Measurements from ENCODE around the gene SYP. TPM values are rescaled to one million over a fixed set of nuclear protein-coding genes. Genes with fewer than 3 reads are reported as not detected.

SYP gene
- total RNA-seq, 1 donor from 2014 or later: under 0.01 TPM

DNA sequence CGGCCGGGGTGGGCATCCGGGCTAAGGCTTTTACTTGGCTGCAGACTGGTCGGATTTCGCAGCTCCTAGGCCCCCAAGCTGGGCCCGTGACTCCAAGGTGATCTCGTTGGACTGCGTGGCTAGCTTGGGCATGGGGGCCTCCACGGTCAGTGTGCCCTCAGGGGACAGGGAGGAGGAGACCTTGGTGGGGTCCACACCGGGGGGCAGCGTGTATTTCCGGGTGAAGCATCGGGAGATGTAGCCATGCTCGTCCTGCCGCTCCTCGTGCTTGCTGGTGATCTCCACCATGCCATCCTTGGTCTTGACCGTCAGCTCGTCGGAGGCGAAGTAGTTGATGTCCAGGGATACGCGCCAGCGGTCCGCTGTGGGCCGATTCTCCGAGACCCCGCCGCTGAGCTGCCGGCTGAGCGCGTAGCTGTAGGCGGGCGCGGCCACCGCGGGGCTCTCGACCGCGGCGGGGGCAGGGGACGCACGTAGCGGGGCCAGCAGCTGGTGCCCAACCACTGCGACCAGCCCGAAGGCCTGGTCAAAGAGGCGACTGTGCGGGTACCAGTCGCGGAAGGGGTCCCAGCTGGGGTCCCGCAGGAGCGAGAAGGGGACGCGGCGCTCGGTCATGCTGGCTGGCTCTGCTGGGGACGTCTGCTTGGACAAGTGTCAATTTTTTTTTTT, 34.0 kb upstream of the SYP start:
- Histone ChIP-seq H3K27me3 (ENCODE audit: control insufficient read depth, insufficient read depth, low read length) (no peaks in the 10 kb centered on the region), H3K4me3 (ENCODE audit: low read depth, low read length) (no peak overlapping the region), H3K36me3 (ENCODE audit: control insufficient read depth, insufficient read depth, low read length) (no peaks in the 10 kb centered on the region)
- TF ChIP-seq, protein P1, sequence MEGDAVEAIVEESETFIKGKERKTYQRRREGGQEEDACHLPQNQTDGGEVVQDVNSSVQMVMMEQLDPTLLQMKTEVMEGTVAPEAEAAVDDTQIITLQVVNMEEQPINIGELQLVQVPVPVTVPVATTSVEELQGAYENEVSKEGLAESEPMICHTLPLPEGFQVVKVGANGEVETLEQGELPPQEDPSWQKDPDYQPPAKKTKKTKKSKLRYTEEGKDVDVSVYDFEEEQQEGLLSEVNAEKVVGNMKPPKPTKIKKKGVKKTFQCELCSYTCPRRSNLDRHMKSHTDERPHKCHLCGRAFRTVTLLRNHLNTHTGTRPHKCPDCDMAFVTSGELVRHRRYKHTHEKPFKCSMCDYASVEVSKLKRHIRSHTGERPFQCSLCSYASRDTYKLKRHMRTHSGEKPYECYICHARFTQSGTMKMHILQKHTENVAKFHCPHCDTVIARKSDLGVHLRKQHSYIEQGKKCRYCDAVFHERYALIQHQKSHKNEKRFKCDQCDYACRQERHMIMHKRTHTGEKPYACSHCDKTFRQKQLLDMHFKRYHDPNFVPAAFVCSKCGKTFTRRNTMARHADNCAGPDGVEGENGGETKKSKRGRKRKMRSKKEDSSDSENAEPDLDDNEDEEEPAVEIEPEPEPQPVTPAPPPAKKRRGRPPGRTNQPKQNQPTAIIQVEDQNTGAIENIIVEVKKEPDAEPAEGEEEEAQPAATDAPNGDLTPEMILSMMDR (IDR thresholded peaks at IDR 0.05; ENCODE audit: insufficient read depth, low read length, severe bottlenecking): no peak
- no peak for FAIRE-seq
- no peak for DNase-seq (ENCODE audit: low read depth)

DNA sequence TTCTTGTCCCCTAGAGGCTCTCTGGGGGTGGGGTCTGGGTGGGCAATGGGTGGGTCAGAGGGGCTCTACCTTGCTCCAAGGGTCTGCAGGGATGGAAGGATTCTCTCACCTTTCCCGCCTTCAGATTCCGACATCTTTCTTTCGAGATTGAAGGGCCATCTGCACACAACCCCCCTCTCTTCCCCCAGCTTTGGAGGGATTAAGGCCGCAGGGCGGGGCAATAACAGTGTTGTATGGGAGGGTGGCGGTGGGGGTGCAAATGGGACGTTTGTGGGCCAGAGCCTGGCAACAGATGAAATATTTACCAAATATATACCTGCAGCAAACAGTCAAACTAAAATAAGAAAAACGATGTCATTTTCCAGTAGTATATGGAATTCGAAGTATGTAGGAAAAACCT, 33.2 kb upstream of the SYP start, which contains the start of gene CACNA1F:
Gene CACNA1F, minus strand, starts transcription at position 165 of the 400 bp plus-strand sequence. Its CDS starts 31 bp downstream, at position 134.
- no peaks in the 10 kb centered on the region for H3K27me3 ChIP-seq (ENCODE audit: control insufficient read depth, insufficient read depth, low read length)
- FAIRE-seq (no peak), DNase-seq (ENCODE audit: low read depth) (no peak)
- TF ChIP-seq, protein P1 (IDR thresholded peaks at IDR 0.05; ENCODE audit: insufficient read depth, low read length, severe bottlenecking): no peak
- H3K36me3 ChIP-seq (ENCODE audit: control insufficient read depth, insufficient read depth, low read length): no peaks in the 10 kb centered on the region
- H3K4me3 ChIP-seq (ENCODE audit: low read depth, low read length): no peak within 1 kb of the TSS

DNA sequence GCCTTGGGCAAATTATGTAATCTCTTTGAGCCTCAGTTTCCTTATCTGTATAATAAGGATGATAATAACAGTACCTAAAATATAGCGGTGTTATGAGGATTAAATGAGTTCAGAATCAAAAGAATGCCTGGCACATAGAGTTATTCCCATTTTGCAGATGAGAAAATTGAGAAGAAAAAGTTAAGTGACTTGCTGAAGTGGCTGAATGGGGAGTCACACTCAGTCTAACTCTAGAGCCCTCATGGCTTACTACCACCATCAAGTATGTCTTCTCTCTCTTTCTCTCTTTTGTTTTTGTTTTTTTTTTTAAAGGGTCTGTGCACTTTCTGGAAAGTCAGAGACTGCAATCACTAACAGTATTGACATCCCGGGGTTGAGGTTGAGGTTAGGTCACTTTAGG, 32.5 kb upstream of the SYP start:
- no peaks in the 10 kb centered on the region for H3K27me3 ChIP-seq (ENCODE audit: control insufficient read depth, insufficient read depth, low read length)
- FAIRE-seq: no peak
- TF ChIP-seq, protein P1 (IDR thresholded peaks at IDR 0.05; ENCODE audit: insufficient read depth, low read length, severe bottlenecking): no peak

DNA sequence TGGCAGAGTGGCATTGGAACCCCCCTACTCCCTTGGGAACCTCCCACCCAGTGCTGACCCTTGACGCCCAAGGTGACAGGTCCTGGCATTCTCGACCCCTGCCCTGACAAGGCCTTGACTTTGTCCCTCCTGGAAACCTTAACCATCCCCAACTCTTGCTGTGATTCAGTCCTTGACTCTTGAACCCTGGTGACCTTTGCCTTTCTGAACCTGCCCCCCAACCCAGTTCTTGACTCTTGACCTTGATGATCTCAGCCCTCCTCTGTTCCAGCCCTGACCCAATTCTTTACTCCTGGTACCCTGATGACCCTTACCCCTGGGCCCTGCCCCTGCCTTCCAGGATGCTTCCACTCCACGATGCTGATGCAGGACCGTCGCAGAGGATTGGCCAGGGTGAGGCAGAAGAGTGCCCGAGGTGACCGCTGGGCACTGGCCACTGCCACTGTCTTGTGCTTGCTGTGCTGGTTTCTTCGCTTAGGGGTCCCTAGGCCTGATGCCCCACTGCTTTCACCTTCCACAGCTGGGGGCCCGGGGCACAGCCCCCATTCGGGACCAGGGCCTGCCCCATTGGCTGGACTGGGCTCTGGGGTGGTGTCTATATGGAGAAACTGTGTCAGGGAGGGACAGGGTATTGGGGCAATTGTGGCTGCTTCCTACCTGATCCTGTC, 31.5 kb upstream of the SYP start:
- no peak for DNase-seq (ENCODE audit: low read depth)
- no peaks in the 10 kb centered on the region for H3K27me3 ChIP-seq (ENCODE audit: control insufficient read depth, insufficient read depth, low read length)
- TF ChIP-seq, protein P1 (IDR thresholded peaks at IDR 0.05; ENCODE audit: insufficient read depth, low read length, severe bottlenecking): no peak
- H3K4me3 ChIP-seq (ENCODE audit: low read depth, low read length): no peak overlapping the region
- no peaks in the 10 kb centered on the region for H3K36me3 ChIP-seq (ENCODE audit: control insufficient read depth, insufficient read depth, low read length)
- FAIRE-seq: no peak

More for the DNA sequence above, 32.5 kb upstream of the SYP start:
- no peaks in the 10 kb centered on the region for H3K36me3 ChIP-seq (ENCODE audit: control insufficient read depth, insufficient read depth, low read length)
- no peak for DNase-seq (ENCODE audit: low read depth)
- H3K4me3 ChIP-seq (ENCODE audit: low read depth, low read length): no peak overlapping the region

DNA sequence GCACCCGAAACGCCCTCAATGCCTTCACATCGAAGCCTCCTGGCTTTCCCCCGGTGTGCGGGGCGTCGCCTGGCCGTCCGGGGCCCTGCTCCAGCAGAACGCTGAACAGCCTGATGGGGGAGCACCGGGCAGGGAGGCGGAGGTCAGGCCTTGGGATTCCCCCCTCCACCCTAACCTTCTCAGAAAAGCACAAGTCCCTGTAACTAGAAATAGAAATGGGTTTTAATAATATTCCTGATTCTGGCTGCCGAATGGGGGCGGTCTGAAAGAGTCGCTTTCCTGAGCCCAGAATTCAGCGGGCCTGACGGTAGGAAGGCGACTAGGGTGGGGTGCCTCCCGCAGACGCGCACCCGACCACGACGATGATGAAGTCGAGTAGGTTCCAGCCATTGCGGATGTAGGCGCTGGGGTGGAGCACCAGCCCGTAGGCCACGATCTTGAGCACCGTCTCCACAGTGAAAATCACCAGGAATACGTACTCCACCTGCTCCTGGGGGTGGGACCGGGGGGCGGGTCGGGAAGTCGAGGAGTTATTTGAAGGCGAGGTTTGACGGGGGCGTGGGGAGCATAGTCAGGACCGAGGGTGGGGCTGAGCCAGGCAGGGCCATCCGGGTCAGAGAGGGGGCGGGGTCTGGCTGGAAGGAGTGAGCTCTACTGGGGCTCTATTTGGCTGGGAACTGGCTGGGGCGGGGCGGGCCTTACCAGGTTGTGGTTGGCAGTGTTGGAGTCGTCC, 30.7 kb upstream of the SYP start:
- H3K27me3 ChIP-seq (ENCODE audit: control insufficient read depth, insufficient read depth, low read length): no peaks in the 10 kb centered on the region
- H3K36me3 ChIP-seq (ENCODE audit: control insufficient read depth, insufficient read depth, low read length): no peaks in the 10 kb centered on the region
- FAIRE-seq (no peak), DNase-seq (ENCODE audit: low read depth) (peak; percentile 49)
- TF ChIP-seq, protein P1 (IDR thresholded peaks at IDR 0.05; ENCODE audit: insufficient read depth, low read length, severe bottlenecking): peak; percentile 17
- peak overlapping the region; percentile 34 for H3K4me3 ChIP-seq (ENCODE audit: low read depth, low read length)
